Activated CD4-positive, CD25-positive, alpha-beta regulatory T cell (primary cell): ENCODE data around the gene ZNF746.
"Not testable (repeated sequence)": the region's sequence is repeated elsewhere in the genome, so short reads cannot be mapped to it uniquely, and the experiment has no call there.

Experiments
- DNase-seq, 4 experiments: peaks; one replicate each; lab custom pipeline; 2025; lab: John Stamatoyannopoulos, UW

ZNF746 gene

GRCh38 chr7:149497467-149498261, at the start of gene ZNF746:
ZNF746 (minus strand) TSS chr7:149497809; CDS start chr7:149497536, 273 bp downstream.
- peak; percentile 50 to 75 (median 63) for DNase-seq

- DNase-seq: no peak
Measured at GRCh38 chr7:149547126-149547525, 49.5 kb upstream of the ZNF746 start.

- no peak for DNase-seq
Measured at GRCh38 chr7:149546331-149546730, 48.7 kb upstream of the ZNF746 start.

GRCh38 chr7:149544028-149544427, 46.4 kb upstream of the ZNF746 start:
- DNase-seq: no peak

- DNase-seq: no peak
Measured at GRCh38 chr7:149532654-149533053, 35.0 kb upstream of the ZNF746 start.

GRCh38 chr7:149529136-149529718, 31.6 kb upstream of the ZNF746 start:
- DNase-seq: no peak

- DNase-seq: no peak
Measured at GRCh38 chr7:149527414-149527813, 29.8 kb upstream of the ZNF746 start.

- DNase-seq: no peak
Measured at GRCh38 chr7:149525280-149525679, 27.7 kb upstream of the ZNF746 start.

- no peak for DNase-seq
Measured at GRCh38 chr7:149524394-149524793, 26.8 kb upstream of the ZNF746 start.

GRCh38 chr7:149510248-149510647, 12.6 kb upstream of the ZNF746 start:
- DNase-seq: no peak

GRCh38 chr7:149509774-149510173, 12.2 kb upstream of the ZNF746 start:
- DNase-seq: no peak

- no peak for DNase-seq
Measured at GRCh38 chr7:149505551-149505950, 7.9 kb upstream of the ZNF746 start.

- no peak for DNase-seq
Measured at GRCh38 chr7:149501651-149502050, 4.0 kb upstream of the ZNF746 start.

GRCh38 chr7:149500910-149501309, 3.3 kb upstream of the ZNF746 start:
- no peak for DNase-seq

GRCh38 chr7:149500201-149500600, 2.6 kb upstream of the ZNF746 start:
- no peak for DNase-seq

- DNase-seq: no peak
Measured at GRCh38 chr7:149498811-149499210, 1.2 kb upstream of the ZNF746 start.

- peak; percentile 20 to 35 (median 24) for DNase-seq
Measured at GRCh38 chr7:149496642-149497391, 792 bp downstream of the ZNF746 start.

GRCh38 chr7:149495785-149496641, 1.6 kb downstream of the ZNF746 start:
- DNase-seq: no peak

- no peak for DNase-seq
Measured at GRCh38 chr7:149494738-149495368, 2.8 kb downstream of the ZNF746 start.

- DNase-seq: not testable (repeated sequence)
Measured at GRCh38 chr7:149493975-149494374, 3.6 kb downstream of the ZNF746 start.

- no peak for DNase-seq
Measured at GRCh38 chr7:149493366-149493765, 4.2 kb downstream of the ZNF746 start.
